Cardiac fibroblast (primary cell): ENCODE data around the gene PRLR.
"Not testable (repeated sequence)": the region's sequence is repeated elsewhere in the genome, so short reads cannot be mapped to it uniquely, and the experiment has no call there.

Source experiments
- DNase-seq, 2 donors: peaks; one replicate each; pipeline versions ENCODE4 v3.0.0 to v3.0.0-alpha.2; 2010; ENCODE audit warnings: low read depth in 2 of 2
- H3K4me3 ChIP-seq, 2 donors: replicated peaks in 1 of 2; 1 replicate in 1 of 2; 2 replicates in 1 of 2; pipeline ENCODE4 v1.5.1; 2011; ENCODE audit warnings: low read depth in 2 of 2, low read length in 2 of 2, mild to moderate bottlenecking in 2 of 2, moderate library complexity in 1 of 2
- CTCF ChIP-seq: IDR thresholded peaks from one replicate; pipeline ENCODE4 v1.5.1; 2011; ENCODE audit warnings: low read depth, mild to moderate bottlenecking, low read length, inconsistent platforms

Gene PRLR

GRCh38 chr5:35194635-35195471 lies 35.4 kb downstream of the PRLR start:
- TF ChIP-seq CTCF = no peak
- DNase-seq = no peak
- H3K4me3 ChIP-seq = no peak overlapping the region

- DNase-seq = no peak
- H3K4me3 ChIP-seq = no peak overlapping the region
- no peak for TF ChIP-seq CTCF
Measured at GRCh38 chr5:35192506-35192905, 37.8 kb downstream of the PRLR start.

DNA sequence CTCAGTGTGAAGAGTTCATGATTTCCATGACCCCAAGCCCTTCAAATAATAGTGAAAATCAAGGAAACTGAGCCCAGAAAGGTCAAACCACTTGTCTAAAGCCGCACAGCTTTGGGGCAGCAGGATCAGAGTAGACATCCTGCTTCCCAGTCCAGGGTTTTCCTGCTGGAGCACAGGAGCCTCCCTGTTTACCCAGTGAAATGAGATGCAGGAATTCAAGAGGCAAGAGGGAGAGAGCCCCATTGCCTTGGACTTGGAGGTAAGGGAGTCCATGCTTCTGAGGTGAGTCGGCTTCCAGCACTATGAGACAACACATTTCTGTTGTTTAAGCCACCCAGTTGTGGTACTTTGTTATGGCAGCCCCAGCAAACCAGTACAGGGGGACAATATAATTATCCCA lies 40.5 kb downstream of the PRLR start:
- not testable (repeated sequence) for DNase-seq, H3K4me3 ChIP-seq

- TF ChIP-seq CTCF = no peak
- H3K4me3 ChIP-seq = no peak overlapping the region
- no peak for DNase-seq
Measured at GRCh38 chr5:35188031-35188457, 42.2 kb downstream of the PRLR start.

DNA sequence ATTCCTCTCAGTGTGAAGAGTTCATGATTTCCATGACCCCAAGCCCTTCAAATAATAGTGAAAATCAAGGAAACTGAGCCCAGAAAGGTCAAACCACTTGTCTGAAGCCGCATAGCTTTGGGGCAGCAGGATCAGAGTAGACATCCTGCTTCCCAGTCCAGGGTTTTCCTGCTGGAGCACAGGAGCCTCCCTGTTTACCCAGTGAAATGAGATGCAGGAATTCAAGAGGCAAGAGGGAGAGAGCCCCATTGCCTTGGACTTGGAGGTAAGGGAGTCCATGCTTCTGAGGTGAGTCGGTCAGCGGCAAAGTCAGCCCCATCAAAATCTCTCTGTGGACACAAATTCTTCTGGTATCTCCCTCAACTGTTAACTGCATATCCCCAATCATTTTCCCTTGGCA lies 42.7 kb downstream of the PRLR start:
- H3K4me3 ChIP-seq, DNase-seq: not testable (repeated sequence)

DNA sequence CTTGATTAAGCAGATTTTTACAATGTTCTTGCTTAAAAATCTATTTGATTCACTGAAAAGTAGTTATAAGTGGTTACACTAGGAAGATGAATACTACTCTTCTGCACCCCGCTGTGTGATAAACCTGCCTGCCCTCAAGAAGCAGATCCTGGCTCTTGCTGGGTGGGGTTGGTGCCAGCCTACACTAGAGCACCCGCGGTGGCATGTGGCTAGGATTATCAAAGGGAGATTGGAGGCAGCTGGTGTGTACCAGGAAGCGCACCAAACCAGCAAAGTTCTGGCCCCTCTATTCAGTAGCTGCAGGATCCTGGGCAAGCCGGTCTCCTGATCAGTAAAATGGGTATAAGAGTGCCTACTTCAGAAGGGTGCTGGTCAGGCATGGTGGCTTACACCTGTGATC lies 43.5 kb downstream of the PRLR start:
- no peak overlapping the region for H3K4me3 ChIP-seq
- no peak for TF ChIP-seq CTCF
- DNase-seq = no peak

GRCh38 chr5:35185518-35185917 lies 44.8 kb downstream of the PRLR start:
- no peak overlapping the region for H3K4me3 ChIP-seq
- no peak for DNase-seq
- TF ChIP-seq CTCF = no peak

DNA sequence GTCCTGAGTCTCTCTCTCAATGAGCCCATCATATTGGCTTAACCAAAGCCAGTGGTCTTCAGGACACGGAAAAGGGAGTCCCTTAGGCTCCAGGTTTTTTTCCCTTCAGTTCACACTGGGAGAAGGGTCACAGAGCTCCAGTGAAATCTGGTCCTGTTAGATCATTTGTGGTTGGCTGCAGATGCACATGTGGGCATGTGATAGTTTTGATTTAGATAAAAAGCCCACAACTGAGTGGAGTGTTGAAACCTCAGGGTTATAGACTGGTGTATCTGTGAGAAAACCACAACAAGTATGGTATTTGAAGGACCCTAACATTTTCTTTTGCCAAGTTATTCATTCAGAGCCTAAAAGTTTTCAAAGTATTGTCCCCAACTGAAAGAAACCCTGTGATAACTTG lies 46.7 kb downstream of the PRLR start:
- DNase-seq = no peak
- TF ChIP-seq CTCF = no peak
- H3K4me3 ChIP-seq = no peak overlapping the region
